GM13977 (cell line): ENCODE measurements around the gene LRRC53.

Experiments
- DNase-seq: peaks from one replicate; pipeline ENCODE4 v3.0.0; 2012; ENCODE audit warnings: low spot score
- CTCF ChIP-seq: IDR thresholded peaks from 2 replicates; pipeline ENCODE4 v1.5.1; 2012; ENCODE audit warnings: mild to moderate bottlenecking, control low read depth; ENCODE audit not compliant: insufficient read depth; ENCODE audit errors: extremely low read depth, missing control alignments
- in situ Hi-C: fragments of 300-500 bp; cut with MboI; formaldehyde crosslinking; loops from one replicate; pipeline ENCODE4 v1.12.0; 2022; ENCODE audit warnings: low sequenced_read_pairs, low pct_unique_long_range_greater_than_20kb, mixed read lengths, inconsistent platforms; ENCODE audit not compliant: unreplicated experiment

Gene LRRC53

GRCh38 chr1:74513411-74514300 is 1.2 kb upstream of the LRRC53 start:
- in situ Hi-C loops = no loop called here
- TF ChIP-seq CTCF = no peak
- DNase-seq = no peak

GRCh38 chr1:74508449-74508848 is 4.0 kb downstream of the LRRC53 start:
- no peak for TF ChIP-seq CTCF
- no peak for DNase-seq
- in situ Hi-C loops = no loop called here

GRCh38 chr1:74505928-74506710 is 6.3 kb downstream of the LRRC53 start:
- DNase-seq = no peak
- peak; percentile 11 for TF ChIP-seq CTCF
- in situ Hi-C loops = no loop called here

GRCh38 chr1:74504933-74505512 is 7.4 kb downstream of the LRRC53 start:
- no peak for TF ChIP-seq CTCF
- in situ Hi-C loops = no loop called here
- no peak for DNase-seq

GRCh38 chr1:74504125-74504932 is 8.1 kb downstream of the LRRC53 start:
- peak; percentile 37 for DNase-seq
- in situ Hi-C loops = no loop called here
- peak; percentile 89 for TF ChIP-seq CTCF

- TF ChIP-seq CTCF = no peak
- in situ Hi-C loops = no loop called here
Observed at GRCh38 chr1:74502858-74503257, 9.6 kb downstream of the LRRC53 start.

More at GRCh38 chr1:74502858-74503257, 9.6 kb downstream of the LRRC53 start:
- DNase-seq = no peak
